ENCODE results near the gene LRRC71. TPM values are rescaled to one million over a fixed set of nuclear protein-coding genes. Genes with fewer than 3 reads are reported as not detected.

Gene LRRC71
- total RNA-seq, 2 experiments from 2014 or later = not detected

- DNase-seq = no peak
- ChIA-PET POLR2A (no interaction called here), CTCF (interaction anchor here (0.5 to 1.9 kb wide), 6 partner anchors 11 to 197 kb away, joined by 3 to 5 read pairs (median 4); no protein-coding TSS in a partner anchor)
- no peaks in the 10 kb centered on the region for H3K36me3 Mint-ChIP-seq (ENCODE audit: low read depth)
- H3K27me3 Mint-ChIP-seq = peaks cover 50% of the 10 kb centered on the region
- no peak overlapping the region for H3K27ac Mint-ChIP-seq
- H3K9me3 Mint-ChIP-seq = no peaks in the 10 kb centered on the region
- peaks cover 37% of the 10 kb centered on the region for H3K4me1 Mint-ChIP-seq
- H3K4me3 Mint-ChIP-seq = no peak overlapping the region
Measured at GRCh38 chr1:156894711-156895454, 25.5 kb upstream of the LRRC71 start.

- POLR2A ChIA-PET = no interaction called here
- H3K27me3 Mint-ChIP-seq = peaks cover 46% of the 10 kb centered on the region
Measured at GRCh38 chr1:156895455-156895812, 25.0 kb upstream of the LRRC71 start.

GRCh38 chr1:156895927-156896326 lies 24.5 kb upstream of the LRRC71 start:
- CTCF ChIA-PET = no interaction called here
- Mint-ChIP-seq H3K4me1 (peaks cover 34% of the 10 kb centered on the region), H3K9me3 (no peaks in the 10 kb centered on the region)

More at GRCh38 chr1:156895455-156895812, 25.0 kb upstream of the LRRC71 start:
- CTCF ChIA-PET = no interaction called here
- H3K9me3 Mint-ChIP-seq = no peaks in the 10 kb centered on the region
- no peak overlapping the region for H3K27ac Mint-ChIP-seq
- DNase-seq = no peak
- H3K36me3 Mint-ChIP-seq (ENCODE audit: low read depth) = no peaks in the 10 kb centered on the region
- H3K4me1 Mint-ChIP-seq = peaks cover 34% of the 10 kb centered on the region
- H3K4me3 Mint-ChIP-seq = no peak overlapping the region

GRCh38 chr1:156896490-156897033 lies 23.9 kb upstream of the LRRC71 start:
- H3K4me1 Mint-ChIP-seq = peaks cover 33% of the 10 kb centered on the region
- no peak for DNase-seq
- ChIA-PET CTCF (no interaction called here), POLR2A (no interaction called here)
- H3K27ac Mint-ChIP-seq = no peak overlapping the region
- no peaks in the 10 kb centered on the region for H3K36me3 Mint-ChIP-seq (ENCODE audit: low read depth)
- H3K9me3 Mint-ChIP-seq = no peaks in the 10 kb centered on the region
- no peak overlapping the region for H3K4me3 Mint-ChIP-seq
- peaks cover 39% of the 10 kb centered on the region for H3K27me3 Mint-ChIP-seq

More at GRCh38 chr1:156895927-156896326, 24.5 kb upstream of the LRRC71 start:
- Mint-ChIP-seq H3K27me3 (peaks cover 43% of the 10 kb centered on the region), H3K27ac (no peak overlapping the region), H3K36me3 (ENCODE audit: low read depth) (no peaks in the 10 kb centered on the region), H3K4me3 (no peak overlapping the region)
- no peak for DNase-seq
- POLR2A ChIA-PET = no interaction called here

- H3K27me3 Mint-ChIP-seq = peaks cover 33% of the 10 kb centered on the region
- no peak overlapping the region for H3K27ac Mint-ChIP-seq
- ChIA-PET CTCF (interaction anchor here (1.2 to 2.1 kb wide), 4 partner anchors 13 to 35 kb away, joined by 3 to 10 read pairs (median 4); no protein-coding TSS in a partner anchor), POLR2A (no interaction called here)
- H3K36me3 Mint-ChIP-seq (ENCODE audit: low read depth) = no peaks in the 10 kb centered on the region
- H3K4me3 Mint-ChIP-seq = no peak overlapping the region
- no peak for DNase-seq
- no peaks in the 10 kb centered on the region for H3K9me3 Mint-ChIP-seq
- H3K4me1 Mint-ChIP-seq = peaks cover 27% of the 10 kb centered on the region
Measured at GRCh38 chr1:156897078-156897825, 23.2 kb upstream of the LRRC71 start.

- ChIA-PET CTCF (interaction anchor here (1.2 to 2.1 kb wide), 4 partner anchors 13 to 36 kb away, joined by 3 to 10 read pairs (median 4); no protein-coding TSS in a partner anchor), POLR2A (no interaction called here)
- H3K36me3 Mint-ChIP-seq (ENCODE audit: low read depth) = no peaks in the 10 kb centered on the region
- H3K27me3 Mint-ChIP-seq = peaks cover 27% of the 10 kb centered on the region
- H3K9me3 Mint-ChIP-seq = no peaks in the 10 kb centered on the region
- peaks cover 18% of the 10 kb centered on the region for H3K4me1 Mint-ChIP-seq
- no peak overlapping the region for H3K27ac Mint-ChIP-seq
- H3K4me3 Mint-ChIP-seq = no peak overlapping the region
- no peak for DNase-seq
Measured at GRCh38 chr1:156898161-156898566, 22.3 kb upstream of the LRRC71 start.

GRCh38 chr1:156898971-156899664 lies 21.3 kb upstream of the LRRC71 start:
- Mint-ChIP-seq H3K27ac (no peak overlapping the region), H3K27me3 (peaks cover 21% of the 10 kb centered on the region), H3K4me1 (peaks cover 14% of the 10 kb centered on the region), H3K9me3 (no peaks in the 10 kb centered on the region), H3K4me3 (no peak overlapping the region), H3K36me3 (ENCODE audit: low read depth) (no peaks in the 10 kb centered on the region)
- ChIA-PET POLR2A (no interaction called here), CTCF (interaction anchor here (0.7 to 2.1 kb wide), 8 partner anchors 9 to 288 kb away, joined by 3 to 10 read pairs (median 4); no protein-coding TSS in a partner anchor)
- no peak for DNase-seq

- Mint-ChIP-seq H3K4me1 (peaks cover 13% of the 10 kb centered on the region), H3K27ac (peak overlapping the region; percentile 44), H3K27me3 (peaks cover 14% of the 10 kb centered on the region), H3K36me3 (ENCODE audit: low read depth) (no peaks in the 10 kb centered on the region), H3K4me3 (no peak overlapping the region), H3K9me3 (no peaks in the 10 kb centered on the region)
- POLR2A ChIA-PET = no interaction called here
- CTCF ChIA-PET = interaction anchor here (0.5 to 2.6 kb wide), 5 partner anchors 11 to 463 kb away, joined by 3 to 6 read pairs (median 3); no protein-coding TSS in a partner anchor
- DNase-seq = no peak
Measured at GRCh38 chr1:156899956-156900718, 20.3 kb upstream of the LRRC71 start.

GRCh38 chr1:156900896-156901589 lies 19.4 kb upstream of the LRRC71 start:
- H3K27me3 Mint-ChIP-seq = peaks cover 11% of the 10 kb centered on the region
- H3K9me3 Mint-ChIP-seq = no peaks in the 10 kb centered on the region
- H3K27ac Mint-ChIP-seq = no peak overlapping the region
- ChIA-PET POLR2A (no interaction called here), CTCF (interaction anchor here (1.3 to 2.6 kb wide), 2 partner anchors 10 to 16 kb away, joined by 6 to 7 read pairs; no protein-coding TSS in a partner anchor)
- H3K4me1 Mint-ChIP-seq = peaks cover 13% of the 10 kb centered on the region
- no peaks in the 10 kb centered on the region for H3K36me3 Mint-ChIP-seq (ENCODE audit: low read depth)
- no peak overlapping the region for H3K4me3 Mint-ChIP-seq
- no peak for DNase-seq

- Mint-ChIP-seq H3K36me3 (ENCODE audit: low read depth) (no peaks in the 10 kb centered on the region), H3K27ac (no peak overlapping the region), H3K9me3 (no peaks in the 10 kb centered on the region), H3K4me3 (no peak overlapping the region), H3K27me3 (peaks cover 11% of the 10 kb centered on the region), H3K4me1 (peaks cover 13% of the 10 kb centered on the region)
- DNase-seq = no peak
- CTCF ChIA-PET = interaction anchor here (1.3 to 2.6 kb wide), 2 partner anchors 10 to 16 kb away, joined by 6 to 7 read pairs; no protein-coding TSS in a partner anchor
- POLR2A ChIA-PET = no interaction called here
Measured at GRCh38 chr1:156901590-156901900, 18.9 kb upstream of the LRRC71 start.

- H3K4me1 Mint-ChIP-seq = peaks cover 13% of the 10 kb centered on the region
- H3K9me3 Mint-ChIP-seq = no peaks in the 10 kb centered on the region
- CTCF ChIA-PET = interaction anchor here (1.3 to 2.6 kb wide), 2 partner anchors 9 to 15 kb away, joined by 6 to 7 read pairs; no protein-coding TSS in a partner anchor
- no peak overlapping the region for H3K4me3 Mint-ChIP-seq
- no peak overlapping the region for H3K27ac Mint-ChIP-seq
- POLR2A ChIA-PET = no interaction called here
- H3K27me3 Mint-ChIP-seq = peaks cover 11% of the 10 kb centered on the region
- no peak for DNase-seq
- no peaks in the 10 kb centered on the region for H3K36me3 Mint-ChIP-seq (ENCODE audit: low read depth)
Measured at GRCh38 chr1:156901966-156902915, 18.2 kb upstream of the LRRC71 start.
